Stimulated activated CD4-positive, alpha-beta T cell treated with anti-CD3 and anti-CD28 coated beads, Interleukin-4, amount 100 ng/mL, for 48 hours (primary cell): ENCODE data around the gene ARPC3.
A peak's percentile ranks its signal among the peaks of the same experiment; 100 is the strongest.
"Not testable (repeated sequence)": the region's sequence is repeated elsewhere in the genome, so short reads cannot be mapped to it uniquely, and the experiment has no call there.

Experiments
- DNase-seq, 2 donors: peaks; one replicate each; pipeline ENCODE4 v3.0.0-alpha.2; 2020; ENCODE audit warnings: low read depth in 2 of 2

The ARPC3 gene

DNA sequence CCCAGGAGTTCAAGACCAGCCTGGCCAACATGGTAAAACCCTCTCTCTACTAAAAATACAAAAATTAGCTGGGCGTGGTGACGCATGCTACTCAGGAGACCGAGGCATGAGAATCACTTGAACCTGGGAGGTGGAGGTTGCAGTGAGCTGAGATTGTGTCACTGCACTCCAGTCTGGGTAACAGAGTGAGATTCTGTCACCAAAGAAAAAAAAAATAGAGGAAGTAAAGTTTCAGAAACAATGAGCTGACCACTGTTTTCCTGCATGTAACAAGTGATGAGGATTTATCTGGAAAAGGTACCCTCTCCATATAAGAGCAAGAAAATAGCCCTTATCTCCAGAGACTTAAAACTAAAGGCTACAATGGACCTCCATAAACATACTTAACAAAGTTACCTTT is 33.0 kb downstream of the ARPC3 start:
- not testable (repeated sequence) for DNase-seq

DNA sequence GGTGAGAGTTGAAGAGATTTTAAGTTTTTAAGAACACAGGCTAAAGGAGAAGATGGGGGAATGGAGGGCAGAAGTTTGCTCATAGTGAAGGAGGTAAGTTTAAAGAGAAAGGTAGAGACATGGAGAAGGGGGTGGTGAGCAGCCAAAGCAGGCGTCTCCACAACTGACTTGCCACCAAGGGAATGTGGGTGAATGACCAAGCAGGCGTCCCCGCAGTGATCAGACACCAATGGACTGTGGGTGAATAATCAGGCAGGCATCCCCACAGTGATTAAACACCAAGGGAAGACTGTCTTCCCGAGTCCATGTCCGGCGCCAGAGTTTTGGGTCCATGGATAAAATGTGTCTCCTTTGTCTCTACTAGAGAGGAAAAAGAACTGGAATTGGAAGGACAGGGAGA is 40.1 kb downstream of the ARPC3 start:
- not testable (repeated sequence) for DNase-seq

DNA sequence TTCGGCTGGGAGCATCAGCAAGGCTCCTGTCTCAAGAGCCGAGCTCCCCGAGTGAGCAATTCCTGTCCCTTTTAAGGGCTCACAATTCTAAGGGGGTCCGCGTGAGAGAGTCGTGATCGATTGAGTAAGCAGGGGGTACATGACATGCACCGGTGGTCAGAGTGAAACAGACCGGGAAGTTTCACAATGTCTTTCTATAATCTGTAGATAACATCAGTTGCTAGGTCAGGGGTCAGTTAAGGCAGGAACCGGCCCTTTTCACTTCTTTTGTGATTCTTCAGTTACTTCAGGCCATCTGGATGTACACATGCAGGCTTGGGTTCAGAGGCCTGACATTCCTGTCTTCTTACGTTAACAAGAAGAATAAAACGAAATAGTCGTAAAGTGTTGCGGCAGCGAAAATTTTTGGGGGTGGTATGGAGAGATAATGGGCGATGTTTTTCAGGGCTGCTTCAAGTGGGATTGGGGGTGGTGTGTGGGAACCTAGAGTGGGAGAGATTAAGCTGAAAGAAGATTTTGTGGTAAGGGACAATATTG is 44.9 kb downstream of the ARPC3 start:
- not testable (repeated sequence) for DNase-seq

DNA sequence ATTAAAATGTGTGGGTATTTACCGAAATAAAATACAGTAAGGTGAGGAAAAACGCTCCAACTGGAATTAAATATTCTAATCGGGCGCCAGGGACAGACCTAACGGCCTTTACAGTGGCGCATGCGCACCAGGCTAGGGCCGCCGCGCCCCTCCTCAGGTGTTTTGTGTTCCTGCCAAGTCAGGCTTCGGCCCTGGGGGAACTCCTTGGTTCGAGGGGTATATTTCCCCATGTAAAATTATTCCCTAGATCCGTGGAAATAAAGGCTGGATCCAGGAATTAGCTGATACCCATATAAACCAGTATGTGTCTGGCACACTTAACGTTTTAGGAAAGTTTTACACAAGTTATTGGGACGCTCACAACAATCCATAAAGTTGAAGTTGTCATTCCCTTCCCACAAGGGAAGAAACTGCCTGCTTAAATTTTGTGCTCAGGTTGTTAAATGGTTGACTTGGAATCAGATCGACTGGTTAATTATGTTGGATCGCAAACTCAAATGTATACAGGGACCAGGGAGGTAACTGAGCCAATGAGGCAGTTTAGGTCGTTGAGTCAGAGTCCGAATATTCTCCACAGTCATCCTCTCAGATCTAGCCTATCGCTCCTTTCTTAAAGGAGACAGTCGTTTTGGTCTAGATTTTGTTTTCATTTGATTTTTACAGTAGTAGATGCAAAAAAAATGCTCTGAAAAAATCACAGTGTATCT is 46.0 kb downstream of the ARPC3 start:
- peak; percentile 69 for DNase-seq

DNA sequence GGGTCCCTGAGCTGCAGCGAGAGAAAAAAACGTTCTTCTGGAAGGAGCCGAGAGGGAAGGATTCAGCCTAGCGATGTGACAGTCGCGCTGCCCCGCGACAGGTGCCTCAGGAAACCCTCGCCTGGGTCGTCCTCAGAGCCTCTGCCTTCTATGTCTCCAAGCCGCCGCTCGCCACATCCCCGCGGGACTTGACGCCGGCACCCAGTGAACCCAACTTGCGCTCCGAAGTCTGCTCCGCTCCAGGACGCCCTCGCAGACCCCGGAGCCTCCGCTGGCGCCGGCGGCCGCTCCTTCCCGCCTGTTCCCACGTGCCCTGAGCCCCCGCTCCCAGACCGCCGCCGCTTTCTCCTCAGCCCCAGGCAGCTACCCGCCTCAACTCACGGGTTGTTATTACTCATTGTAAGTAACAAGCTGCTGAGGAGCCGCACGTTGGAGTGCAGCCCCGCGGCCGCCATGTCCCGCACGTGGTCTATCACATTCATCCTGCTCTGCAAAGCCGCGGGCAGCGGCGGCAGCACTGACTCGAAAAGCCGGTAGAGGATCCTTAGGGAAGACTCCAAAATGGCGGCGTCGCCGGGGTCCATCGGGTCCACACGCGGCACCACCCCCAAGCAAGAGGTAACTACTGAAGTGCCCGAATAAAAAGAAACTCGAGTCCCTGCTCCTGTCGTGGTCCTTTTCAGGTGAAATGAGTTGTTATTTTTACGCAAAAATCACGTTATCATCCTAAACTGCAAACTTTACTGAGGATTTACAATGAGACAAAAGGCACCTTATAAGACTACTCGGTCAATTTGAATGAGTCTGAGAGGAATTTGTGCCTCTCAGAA is 46.8 kb downstream of the ARPC3 start, which contains the start of gene ANAPC7:
Gene ANAPC7 (minus strand): TSS at position 563 of the 830 bp plus-strand sequence. CDS start 81 bp downstream, at position 482.
- DNase-seq, result peak; percentile 81 to 86
